Activated CD4-positive, CD25-positive, alpha-beta regulatory T cell treated with anti-CD3 and anti-CD28 coated beads, Interleukin-2, amount 50 U/mL, for 16 hours (primary cell): ENCODE measurements around the gene PTPRM.

Source experiments
- DNase-seq: peaks from one replicate; pipeline ENCODE4 v3.0.0-alpha.2; 2020; ENCODE audit warnings: low read depth, low spot score

Gene PTPRM

DNA sequence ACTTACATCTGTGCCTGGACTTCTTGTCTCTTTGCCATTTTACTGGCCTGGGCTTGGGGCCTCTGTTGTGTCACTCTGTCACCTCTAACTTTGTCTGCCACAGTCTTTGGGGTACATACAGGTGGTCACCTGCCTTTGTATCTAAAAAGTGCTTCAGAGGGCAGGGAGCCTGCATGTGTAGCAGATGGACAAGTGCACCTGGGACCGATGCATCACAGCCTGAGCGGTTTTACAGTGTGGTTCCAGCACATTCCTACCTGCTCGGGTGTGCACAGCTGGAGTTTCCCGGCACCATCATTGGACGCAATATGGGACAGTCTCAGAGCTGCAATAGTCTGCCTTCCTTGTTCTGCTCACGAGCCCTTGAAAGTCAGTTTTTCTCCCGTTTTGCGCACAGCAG is 792.4 kb downstream of the PTPRM start:
- no peak for DNase-seq

GRCh38 chr18:8361941-8362471 is 794.9 kb downstream of the PTPRM start:
- no peak for DNase-seq

DNA sequence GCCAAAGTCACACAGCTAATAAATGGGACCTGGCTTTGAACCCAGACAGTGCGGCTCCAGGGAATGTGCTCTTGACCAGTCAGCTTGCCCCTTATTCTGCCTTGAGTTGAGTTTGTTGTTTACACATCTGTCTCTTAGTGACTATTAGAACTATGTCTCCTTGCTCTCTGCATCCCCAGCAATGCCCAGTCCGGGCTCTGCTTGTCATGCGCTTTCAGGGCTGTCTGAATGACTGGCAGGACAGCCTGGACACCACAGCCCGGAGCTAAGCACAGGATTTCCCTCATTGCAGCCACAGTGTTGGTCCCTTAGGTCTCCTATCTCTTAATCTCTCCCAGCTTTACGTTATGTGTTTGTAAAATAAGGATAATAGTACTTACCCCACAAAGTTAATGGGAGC is 795.7 kb downstream of the PTPRM start:
- no peak for DNase-seq

- DNase-seq, result no peak
These were observed 797.3 kb downstream of the PTPRM start for GRCh38 chr18:8364385-8364784.

DNA sequence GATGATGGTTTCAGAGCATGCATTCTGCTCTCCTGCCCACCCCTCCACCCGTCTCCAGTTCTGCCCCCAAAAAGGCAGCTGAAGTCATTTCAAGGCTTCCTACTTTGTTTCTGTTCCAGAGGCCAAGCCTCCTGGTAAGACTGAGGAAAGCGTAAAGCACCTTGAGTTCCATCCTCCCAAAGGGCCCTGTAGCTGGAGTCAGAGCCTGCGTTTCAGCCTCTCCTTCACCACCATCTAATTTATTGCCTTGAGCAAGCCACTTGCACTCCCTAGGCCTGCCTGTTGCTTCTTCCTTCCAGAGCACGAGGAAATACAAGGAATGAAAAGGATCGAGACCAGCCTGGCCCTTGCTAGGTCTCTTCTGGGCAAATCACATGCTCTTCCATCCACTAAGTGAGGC is 797.9 kb downstream of the PTPRM start:
- DNase-seq, result no peak

- DNase-seq, result no peak
These were observed 798.4 kb downstream of the PTPRM start for GRCh38 chr18:8365528-8365927.

- no peak for DNase-seq
These were observed 799.0 kb downstream of the PTPRM start for GRCh38 chr18:8366070-8366469.

DNA sequence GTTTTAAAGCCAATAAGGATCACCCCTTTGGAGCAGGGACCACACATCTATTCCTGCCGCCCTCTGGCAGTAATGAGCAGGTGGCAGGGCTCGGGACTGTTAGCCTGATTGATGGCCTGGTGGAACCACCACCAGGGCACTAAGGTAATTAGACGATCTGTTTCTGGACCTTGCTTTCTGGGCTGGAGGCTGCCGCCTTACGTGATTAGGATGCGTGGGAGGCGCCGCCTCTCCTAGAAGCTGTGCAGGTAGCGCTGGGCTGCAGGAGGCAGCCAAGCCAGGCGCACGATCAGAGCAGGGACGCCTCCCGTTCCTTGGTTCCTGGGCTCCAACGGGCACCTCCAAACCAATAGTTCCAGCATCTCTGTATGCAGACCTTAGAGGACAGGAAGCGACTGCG is 799.5 kb downstream of the PTPRM start:
- no peak for DNase-seq

GRCh38 chr18:8367217-8367988 is 800.3 kb downstream of the PTPRM start:
- DNase-seq, result no peak

DNA sequence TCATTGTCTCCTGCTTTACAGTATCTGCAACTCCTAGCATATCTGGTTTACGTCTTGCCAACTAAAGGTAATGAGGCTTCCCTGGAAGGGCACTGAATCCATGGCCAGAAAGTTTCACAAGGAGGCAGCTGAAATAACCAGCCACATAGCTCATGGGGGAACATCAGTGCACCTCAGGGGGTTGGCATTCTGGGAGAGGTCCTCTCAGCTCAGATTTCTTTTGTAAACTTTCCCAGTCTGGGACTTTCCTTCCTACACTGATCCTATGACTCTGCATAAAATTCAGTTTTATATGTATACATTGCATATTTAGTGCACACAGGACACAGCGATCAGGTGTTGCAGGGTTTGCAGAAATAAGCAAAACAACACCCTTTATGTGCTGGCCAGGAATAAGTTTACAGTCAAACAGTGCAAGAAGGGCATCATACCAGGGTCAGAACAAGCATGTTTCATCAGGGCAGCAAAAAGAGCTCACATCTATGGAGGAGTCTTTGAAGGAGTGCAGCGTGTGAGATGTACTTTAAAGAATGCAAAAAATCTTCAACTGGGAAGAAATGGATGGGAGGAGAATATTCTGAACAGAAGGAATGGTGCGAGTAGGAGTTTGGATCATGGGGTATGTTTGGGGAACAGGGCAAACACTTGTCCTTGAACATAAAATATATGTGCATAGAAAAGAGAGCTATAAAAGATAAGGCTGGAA is 801.5 kb downstream of the PTPRM start:
- DNase-seq, result no peak

DNA sequence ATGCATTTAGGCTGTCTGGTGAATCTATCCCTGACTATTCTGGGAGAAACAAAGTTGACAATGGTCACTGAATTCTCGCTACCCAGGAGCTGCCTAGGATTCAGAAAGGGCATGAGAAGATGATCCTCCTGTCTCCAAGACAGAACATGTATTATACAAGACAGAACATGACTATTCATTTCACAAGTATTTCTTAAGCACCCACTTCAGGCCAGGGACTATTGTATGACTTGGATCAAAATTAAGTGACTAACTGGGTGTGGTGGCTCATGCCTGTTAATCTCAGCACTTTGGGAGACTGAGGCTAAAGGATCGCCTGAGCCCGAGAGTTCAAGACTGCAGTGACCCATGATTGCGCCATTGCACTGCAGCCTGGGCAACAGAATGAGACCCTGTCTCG is 806.4 kb downstream of the PTPRM start:
- DNase-seq, result no peak

DNA sequence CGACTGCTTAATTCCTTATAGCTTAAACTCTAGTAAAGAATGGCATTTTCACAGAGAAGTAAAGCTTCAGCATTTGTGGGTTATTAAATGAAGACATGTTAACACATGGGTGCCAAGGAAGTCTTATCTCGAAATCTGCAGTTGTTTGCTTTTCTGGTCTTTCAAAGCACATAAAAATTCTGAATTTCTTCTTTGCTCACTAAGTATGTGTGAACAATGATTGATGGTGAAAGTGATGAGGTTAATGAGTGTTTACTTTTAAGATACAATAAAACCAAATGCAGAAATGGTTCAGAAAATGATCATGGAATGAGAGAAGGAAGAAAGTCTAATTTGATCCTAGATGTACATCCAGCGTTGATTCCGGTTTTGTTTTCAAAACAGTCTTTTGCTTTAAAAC is 807.6 kb downstream of the PTPRM start:
- DNase-seq, result no peak

DNA sequence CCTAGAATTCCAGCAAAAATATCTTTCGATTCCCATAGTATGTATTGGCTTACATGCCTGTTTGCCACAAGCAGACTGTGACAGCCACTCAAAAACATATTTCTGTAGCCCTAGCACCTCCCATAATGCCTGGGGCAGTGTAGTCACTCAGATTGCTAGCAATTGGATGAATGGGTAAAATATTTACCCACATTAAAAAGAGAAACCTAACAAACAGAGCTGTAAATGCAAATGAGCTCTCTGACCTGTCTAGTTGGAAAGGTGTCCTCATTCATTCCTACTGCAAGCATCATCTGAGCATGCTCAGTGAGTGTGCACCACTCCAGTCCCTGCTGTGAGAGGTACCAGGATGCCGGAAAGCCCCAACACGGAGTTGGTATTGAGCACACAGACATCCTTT is 808.1 kb downstream of the PTPRM start:
- no peak for DNase-seq

DNA sequence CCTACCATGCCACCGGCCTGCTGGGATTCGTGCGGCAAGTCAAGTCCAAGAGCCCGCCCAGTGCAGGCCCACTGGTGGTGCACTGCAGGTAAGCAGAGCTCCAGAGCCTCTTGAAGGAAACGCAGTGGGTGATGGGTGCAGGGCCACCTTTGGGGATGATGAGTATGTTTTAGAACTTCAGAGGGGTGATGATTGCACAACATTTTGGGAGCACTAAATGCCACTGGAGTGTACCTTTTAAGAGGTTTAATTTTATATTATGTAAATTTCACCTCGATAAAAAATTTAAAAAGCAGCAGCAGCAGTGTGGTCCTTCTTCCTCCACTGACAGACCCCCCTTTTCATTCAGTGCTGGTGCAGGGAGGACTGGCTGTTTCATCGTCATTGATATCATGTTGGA is 809.0 kb downstream of the PTPRM start:
- no peak for DNase-seq

- no peak for DNase-seq
These were observed 812.2 kb downstream of the PTPRM start for GRCh38 chr18:8379187-8379941.

GRCh38 chr18:8380006-8380405 is 812.9 kb downstream of the PTPRM start:
- no peak for DNase-seq

- no peak for DNase-seq
These were observed 813.8 kb downstream of the PTPRM start for GRCh38 chr18:8380926-8381325.

GRCh38 chr18:8381821-8382459 is 814.8 kb downstream of the PTPRM start:
- no peak for DNase-seq

- no peak for DNase-seq
These were observed 818.3 kb downstream of the PTPRM start for GRCh38 chr18:8385400-8385799.

- DNase-seq, result no peak
These were observed 819.7 kb downstream of the PTPRM start for GRCh38 chr18:8386669-8387380.
